IMR-90 (cell line): Measurements from ENCODE around the gene TES.

Experiments used
- BHLHE40 ChIP-seq: fragments of 150-350 bp; IDR thresholded peaks from 2 replicates; pipeline ENCODE4 v1.6.1; 2016; ENCODE audit warnings: mild to moderate bottlenecking, low read depth, low read length
- CTCF ChIP-seq: conservative IDR thresholded peaks from 2 replicates; pipeline ENCODE4 v1.5.1; 2012; ENCODE audit warnings: mild to moderate bottlenecking, low read depth, low read length, improper control_type of control experiment
- FOS ChIP-seq: fragments of 150-350 bp; IDR thresholded peaks from 2 replicates; pipeline ENCODE4 v1.6.1; 2016; ENCODE audit warnings: low read depth, low read length
- MAZ ChIP-seq: IDR thresholded peaks from 2 replicates; pipeline ENCODE4 v1.6.1; 2012; ENCODE audit warnings: low read depth, mild to moderate bottlenecking, low read length, improper control_type of control experiment, moderate library complexity, borderline replicate concordance
- POLR2A ChIP-seq: IDR thresholded peaks from 2 replicates; pipeline ENCODE4 v1.6.1; 2012; ENCODE audit warnings: mild to moderate bottlenecking, low read depth, low read length
- RAD21 ChIP-seq: IDR thresholded peaks from 2 replicates; pipeline ENCODE4 v1.6.1; 2012; ENCODE audit warnings: low read length, improper control_type of control experiment
- SMC3 ChIP-seq: fragments of 150-350 bp; IDR thresholded peaks from 2 replicates; pipeline ENCODE4 v1.6.1; 2016; ENCODE audit warnings: low read depth, mild to moderate bottlenecking, antibody characterized with exemption, low read length, moderate library complexity
- TF ChIP-seq, protein P1 (sequence below): fragments of 150-350 bp; IDR thresholded peaks from 2 replicates; pipeline ENCODE4 v1.6.1; 2017; ENCODE audit warnings: mild to moderate bottlenecking, antibody characterized with exemption, low read length, low read depth

- TF ChIP-seq RAD21 (no peak), POLR2A (no peak), FOS (no peak), CTCF (no peak), BHLHE40 (no peak), SMC3 (no peak), MAZ (no peak)
- TF ChIP-seq, protein P1, sequence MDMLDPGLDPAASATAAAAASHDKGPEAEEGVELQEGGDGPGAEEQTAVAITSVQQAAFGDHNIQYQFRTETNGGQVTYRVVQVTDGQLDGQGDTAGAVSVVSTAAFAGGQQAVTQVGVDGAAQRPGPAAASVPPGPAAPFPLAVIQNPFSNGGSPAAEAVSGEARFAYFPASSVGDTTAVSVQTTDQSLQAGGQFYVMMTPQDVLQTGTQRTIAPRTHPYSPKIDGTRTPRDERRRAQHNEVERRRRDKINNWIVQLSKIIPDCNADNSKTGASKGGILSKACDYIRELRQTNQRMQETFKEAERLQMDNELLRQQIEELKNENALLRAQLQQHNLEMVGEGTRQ, result no peak
Observed at GRCh38 chr7:116285252-116285651, 74.9 kb downstream of the TES start.
